Epithelial cell of umbilical artery (primary cell): ENCODE measurements around the gene C11orf21. TPM values are rescaled to one million over a fixed set of nuclear protein-coding genes. Genes with fewer than 3 reads are reported as not detected.

Experiments used
- total RNA-seq: library from RNA; depleted of rRNA; stranded (reverse); fragments of >200 nt; gene quantifications from 2 replicates; pipeline ENCODE4 v1.2.3, GENCODE V29; 2014

C11orf21 gene
- total RNA-seq = not detected in 2 replicates

DNA sequence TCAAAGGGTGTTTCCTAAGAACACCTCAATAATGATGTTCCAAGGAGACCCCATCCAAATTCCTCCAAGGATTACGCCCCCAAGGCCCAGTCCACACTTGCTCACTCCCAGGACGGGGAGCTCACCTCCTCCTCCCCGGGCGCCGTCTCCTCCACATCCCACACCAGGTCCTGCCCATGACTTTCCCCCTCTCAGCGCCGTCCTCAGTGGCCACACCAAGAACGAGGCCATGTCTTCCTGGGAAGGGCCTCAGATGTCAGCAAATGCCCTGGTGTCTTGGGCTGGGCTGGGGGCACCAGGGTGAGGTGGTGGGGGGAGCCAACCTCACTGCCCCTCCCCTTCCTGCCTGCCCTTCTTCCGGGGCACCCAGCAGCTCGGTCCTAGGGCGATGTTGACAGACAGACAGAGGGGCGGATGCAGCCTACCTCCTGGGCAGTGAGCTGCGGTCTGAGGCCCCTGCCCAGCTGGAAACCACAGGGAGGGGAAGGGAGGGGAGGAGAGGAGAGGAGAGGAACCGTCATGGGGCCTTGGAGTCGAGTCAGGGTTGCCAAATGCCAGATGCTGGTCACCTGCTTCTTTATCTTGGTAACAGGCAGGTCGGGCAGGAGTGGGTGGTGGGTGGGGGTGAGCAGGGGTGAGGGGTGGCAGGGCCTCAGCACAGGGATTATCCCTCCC, at the start of gene C11orf21, which contains the start of gene TSPAN32:
Gene C11orf21 (minus strand): TSS at position 288 of the 675 bp plus-strand sequence. CDS start 110 bp downstream, at position 178.
Gene TSPAN32 (plus strand): TSS at position 383 of the 675 bp plus-strand sequence. CDS start 137 bp downstream, at position 520.

DNA sequence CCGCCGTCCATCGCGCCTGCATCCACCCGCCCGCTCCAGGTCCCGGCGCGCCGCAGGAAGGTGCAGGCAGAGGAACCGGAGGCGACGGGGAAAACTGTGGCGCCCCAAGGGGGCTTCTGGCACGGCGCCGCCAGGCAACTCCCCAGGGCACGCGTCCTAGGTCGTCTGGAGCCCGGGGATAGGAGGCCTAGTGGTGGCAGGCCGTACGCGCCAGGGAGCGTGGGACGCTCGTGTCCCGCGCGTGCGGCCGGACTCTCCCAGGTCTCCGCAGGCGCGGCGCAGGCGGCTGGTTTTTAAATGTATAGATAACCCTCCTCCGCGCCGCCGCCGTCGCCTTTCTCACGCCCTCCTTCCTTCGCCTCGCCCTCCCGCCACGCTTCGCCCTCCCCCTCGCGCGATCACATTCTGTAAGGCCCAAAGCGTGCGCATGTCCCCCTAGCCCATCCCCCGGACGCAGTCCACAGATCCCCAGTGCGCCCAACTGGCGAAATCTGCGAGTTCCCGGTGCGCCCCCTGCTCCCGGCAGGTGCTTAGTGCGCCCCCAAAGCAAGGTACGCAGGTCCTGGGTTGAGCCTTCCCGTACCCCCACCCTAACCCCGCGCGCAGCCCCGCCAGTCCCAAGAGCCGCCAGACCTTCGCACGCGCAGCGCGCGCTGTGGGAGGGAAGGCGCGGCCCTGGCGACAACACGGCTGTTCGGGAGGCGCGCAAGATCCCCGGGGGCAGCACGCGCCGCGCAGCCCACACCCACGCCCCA, 31.2 kb downstream of the C11orf21 start, which contains the start of gene ASCL2:
Gene ASCL2 (minus strand): TSS at position 267 of the 755 bp plus-strand sequence. CDS start 256 bp downstream, at position 11.

Other genes with a start within 250 kb of the C11orf21 start
- 1.5 and 21.1 TPM in 2 replicates for gene IGF2, start 162.5 kb downstream of the C11orf21 start, total RNA-seq
- not detected in 2 replicates for gene INS, start 140.7 kb downstream of the C11orf21 start, total RNA-seq
- gene TH, start 130.1 kb downstream of the C11orf21 start, total RNA-seq = not detected in 2 replicates
- not detected in 2 replicates for gene ASCL2, start 31.3 kb downstream of the C11orf21 start, total RNA-seq
- gene TSPAN32, start 95 bp upstream of the C11orf21 start, total RNA-seq = not detected in 2 replicates
- gene CD81, start 75.4 kb upstream of the C11orf21 start, total RNA-seq = 145 and 168 TPM in 2 replicates
- gene TSSC4, start 98.8 kb upstream of the C11orf21 start, total RNA-seq = 83.3 and 88.4 TPM in 2 replicates
- not detected in 2 replicates for gene TRPM5, start 142.6 kb upstream of the C11orf21 start, total RNA-seq
- gene KCNQ1, start 143.1 kb upstream of the C11orf21 start, total RNA-seq = 0.32 TPM in 1 of 2 replicates, not detected in the other